Upper lobe of left lung (tissue), 4 donors: ENCODE results near the gene MOBP.

Experiments
- EP300 ChIP-seq, 4 donors: sonication (generic); formaldehyde crosslinking; IDR thresholded peaks; one replicate each; pipeline ENCODE4 v1.5.1; 2017; ENCODE audit warnings: antibody characterized with exemption in 4 of 4, control low read depth in 2 of 4
- TF ChIP-seq, protein P1 (sequence below), 6 experiments: fragments of 450-650 bp in 4 of 6; fragments of 200-600 bp in 2 of 6; sonication (generic) in 2 of 6; IDR thresholded peaks; one replicate each; pipeline ENCODE4 v1.5.1; 2016 to 2019; ENCODE audit warnings: antibody characterized with exemption in 6 of 6

DNA sequence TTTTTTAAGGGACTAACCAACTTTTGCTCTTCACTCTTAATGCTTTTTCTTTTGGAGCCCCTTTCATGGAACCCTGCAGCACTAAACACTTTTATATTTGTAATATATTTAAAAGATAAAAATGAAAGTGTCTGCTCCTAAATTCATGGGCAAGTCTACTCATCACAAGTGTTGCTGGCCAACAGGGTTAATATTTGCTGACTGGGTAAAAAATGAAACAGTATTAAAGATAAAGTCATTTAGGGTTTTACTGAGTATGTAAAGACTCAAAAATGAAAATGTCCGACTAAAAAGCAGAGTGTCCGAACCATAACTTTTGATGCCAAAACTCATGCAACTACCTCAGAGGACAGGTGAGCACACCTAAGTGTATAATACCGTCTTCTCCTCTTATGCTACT lies 54.0 kb downstream of the MOBP start:
- TF ChIP-seq EP300 (IDR thresholded peaks at IDR 0.05) = no peak
- TF ChIP-seq, protein P1, sequence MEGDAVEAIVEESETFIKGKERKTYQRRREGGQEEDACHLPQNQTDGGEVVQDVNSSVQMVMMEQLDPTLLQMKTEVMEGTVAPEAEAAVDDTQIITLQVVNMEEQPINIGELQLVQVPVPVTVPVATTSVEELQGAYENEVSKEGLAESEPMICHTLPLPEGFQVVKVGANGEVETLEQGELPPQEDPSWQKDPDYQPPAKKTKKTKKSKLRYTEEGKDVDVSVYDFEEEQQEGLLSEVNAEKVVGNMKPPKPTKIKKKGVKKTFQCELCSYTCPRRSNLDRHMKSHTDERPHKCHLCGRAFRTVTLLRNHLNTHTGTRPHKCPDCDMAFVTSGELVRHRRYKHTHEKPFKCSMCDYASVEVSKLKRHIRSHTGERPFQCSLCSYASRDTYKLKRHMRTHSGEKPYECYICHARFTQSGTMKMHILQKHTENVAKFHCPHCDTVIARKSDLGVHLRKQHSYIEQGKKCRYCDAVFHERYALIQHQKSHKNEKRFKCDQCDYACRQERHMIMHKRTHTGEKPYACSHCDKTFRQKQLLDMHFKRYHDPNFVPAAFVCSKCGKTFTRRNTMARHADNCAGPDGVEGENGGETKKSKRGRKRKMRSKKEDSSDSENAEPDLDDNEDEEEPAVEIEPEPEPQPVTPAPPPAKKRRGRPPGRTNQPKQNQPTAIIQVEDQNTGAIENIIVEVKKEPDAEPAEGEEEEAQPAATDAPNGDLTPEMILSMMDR (IDR thresholded peaks at IDR 0.05) = no peak
